Measurements from ENCODE around the gene MALRD1. TPM values are rescaled to one million over a fixed set of nuclear protein-coding genes. Genes with fewer than 3 reads are reported as not detected.
A peak's percentile ranks its signal among the peaks of the same experiment; 100 is the strongest.

The MALRD1 gene
- total and polyA plus RNA-seq, 2 of the 8 experiments (the other 6 are each of a cell fraction or from before 2014, with no cell fraction given) = 0.32 to 0.35 TPM

- TF ChIP-seq CTCF (IDR thresholded peaks at IDR 0.05; ENCODE audit: control extremely low read depth in 1 of 3, insufficient read depth in 1 of 3, low read depth in 1 of 3, low read length in 3 of 3) (peak in 2 of 3 experiments; percentile 53 to 68; a peak in 2 of 4 replicates), RAD21 (IDR thresholded peaks at IDR 0.05 in 1 of 2, conservative IDR thresholded peaks at IDR 0.05 in 1 of 2; ENCODE audit: low read depth in 2 of 2, low read length in 2 of 2) (peak; percentile 89 to 90)
These were observed 363.9 kb downstream of the MALRD1 start (continued) for GRCh38 chr10:19412531-19412930.
